ENCODE data around the gene DYNC2LI1.

GRCh38 chr2:43788646-43789045, 14.8 kb downstream of the DYNC2LI1 start:
- TF ChIP-seq CTCF (IDR thresholded peaks at IDR 0.05) (no peak), POLR2A (IDR thresholded peaks at IDR 0.05) (no peak)
